ENCODE data around the gene GTPBP10. TPM values are rescaled to one million over a fixed set of nuclear protein-coding genes. Genes with fewer than 3 reads are reported as not detected.

The GTPBP10 gene
- total RNA-seq, 1 experiment from 2014 or later = 23.5 TPM

GRCh38 chr7:90413185-90413528 lies 66.6 kb downstream of the GTPBP10 start:
- peaks cover 21% of the 10 kb centered on the region for H3K36me3 ChIP-seq (ENCODE audit: low read depth, low read length)

GRCh38 chr7:90421651-90422050 lies 75.1 kb downstream of the GTPBP10 start:
- CTCF ChIA-PET = interaction anchor here (0.6 kb wide), 1 partner anchor 34 kb away, joined by 4 read pairs; no protein-coding TSS in a partner anchor
- intact Hi-C loops (cut with micrococcal nuclease) = no loop called here
- no peak for TF ChIP-seq CTCF (conservative IDR thresholded peaks at IDR 0.05; ENCODE audit: low read depth, low read length)
- no peak for TF ChIP-seq EZH2 (IDR thresholded peaks at IDR 0.05; ENCODE audit: low read length, unreplicated experiment)
- TF ChIP-seq EZH2phosphoT487 (IDR thresholded peaks at IDR 0.05; ENCODE audit: borderline replicate concordance, low read length) = no peak

More at GRCh38 chr7:90413185-90413528, 66.6 kb downstream of the GTPBP10 start:
- H3K79me2 ChIP-seq (ENCODE audit: low read length) = peaks cover 6% of the 10 kb centered on the region
- no peaks in the 10 kb centered on the region for H3K27me3 ChIP-seq (ENCODE audit: low read length)
- H3K9me3 ChIP-seq (ENCODE audit: low read length) = no peaks in the 10 kb centered on the region
- no peak overlapping the region for H3K9ac ChIP-seq (ENCODE audit: low read length)
- no peak overlapping the region for H3K4me2 ChIP-seq (ENCODE audit: low read length)
- no peaks in the 10 kb centered on the region for H3F3A ChIP-seq (ENCODE audit: low read length, unreplicated experiment)
- peaks cover 4% of the 10 kb centered on the region; the same call in 1 of the 2 replicates for H4K20me1 ChIP-seq (ENCODE audit: low read length)
- H2AFZ ChIP-seq (ENCODE audit: low read length) = no peak overlapping the region
- ChIA-PET CTCF (no interaction called here), POLR2A (ENCODE audit: unreplicated experiment) (no interaction called here)
- H3K9me2 ChIP-seq (replicated peaks; ENCODE audit: low read length) = no peaks in the 10 kb centered on the region
- DNase-seq (no peak), ATAC-seq (no peak)
- TF ChIP-seq EZH2 (IDR thresholded peaks at IDR 0.05; ENCODE audit: low read length, unreplicated experiment) (no peak), EZH2phosphoT487 (IDR thresholded peaks at IDR 0.05; ENCODE audit: borderline replicate concordance, low read length) (no peak), CTCF (conservative IDR thresholded peaks at IDR 0.05; ENCODE audit: low read depth, low read length) (no peak; the same call in 1 of the 2 replicates)
- intact Hi-C loops (cut with micrococcal nuclease) = loop anchor here (1.0 kb wide), 1 partner anchor 101 kb away; no protein-coding TSS in a partner anchor
- H3K4me1 ChIP-seq (ENCODE audit: insufficient read depth, low read length) = peaks cover 11% of the 10 kb centered on the region
- no peak overlapping the region for H3K4me3 ChIP-seq (ENCODE audit: low read length)
- H3K27ac ChIP-seq (ENCODE audit: low read length) = no peak overlapping the region
- BruUV-seq (replicated peaks) = no TSS peak

GRCh38 chr7:90424720-90425119 lies 78.2 kb downstream of the GTPBP10 start:
- no peaks in the 10 kb centered on the region for H3K9me2 ChIP-seq (replicated peaks; ENCODE audit: low read length)
- no peaks in the 10 kb centered on the region for H3F3A ChIP-seq (ENCODE audit: low read length, unreplicated experiment)
- H3K4me3 ChIP-seq (ENCODE audit: low read length) = no peak overlapping the region
- intact Hi-C loops (cut with micrococcal nuclease) = loop anchor here (1.0 to 5.0 kb wide), 2 partner anchors 40 to 1877 kb away; no protein-coding TSS in a partner anchor
- DNase-seq (no peak), ATAC-seq (no peak)
- no peaks in the 10 kb centered on the region for H3K9me3 ChIP-seq (ENCODE audit: low read length)
- H3K27me3 ChIP-seq (ENCODE audit: low read length) = no peaks in the 10 kb centered on the region
- peaks cover 14% of the 10 kb centered on the region for H3K4me1 ChIP-seq (ENCODE audit: insufficient read depth, low read length)
- no peak overlapping the region for H2AFZ ChIP-seq (ENCODE audit: low read length)
- no peaks in the 10 kb centered on the region for H3K79me2 ChIP-seq (ENCODE audit: low read length)
- peak overlapping the region; percentile 56 for H3K27ac ChIP-seq (ENCODE audit: low read length)
- no peak for TF ChIP-seq EZH2 (IDR thresholded peaks at IDR 0.05; ENCODE audit: low read length, unreplicated experiment)
- TF ChIP-seq CTCF (conservative IDR thresholded peaks at IDR 0.05; ENCODE audit: low read depth, low read length) = no peak
- TF ChIP-seq EZH2phosphoT487 (IDR thresholded peaks at IDR 0.05; ENCODE audit: borderline replicate concordance, low read length) = no peak
- H3K36me3 ChIP-seq (ENCODE audit: low read depth, low read length) = no peaks in the 10 kb centered on the region
- peak overlapping the region; percentile 55; the same call in 1 of the 2 replicates for H3K4me2 ChIP-seq (ENCODE audit: low read length)
- no peaks in the 10 kb centered on the region for H4K20me1 ChIP-seq (ENCODE audit: low read length)
- H3K9ac ChIP-seq (ENCODE audit: low read length) = no peak overlapping the region
- POLR2A ChIA-PET (ENCODE audit: unreplicated experiment) = no interaction called here
- CTCF ChIA-PET = no interaction called here
- BruUV-seq (replicated peaks) = no TSS peak

More at GRCh38 chr7:90421651-90422050, 75.1 kb downstream of the GTPBP10 start:
- no peak for DNase-seq
- Histone ChIP-seq H2AFZ (ENCODE audit: low read length) (no peak overlapping the region), H3F3A (ENCODE audit: low read length, unreplicated experiment) (no peaks in the 10 kb centered on the region), H3K4me2 (ENCODE audit: low read length) (no peak overlapping the region), H3K4me3 (ENCODE audit: low read length) (no peak overlapping the region), H3K36me3 (ENCODE audit: low read depth, low read length) (0 out of 2 replicates have a peak, but pooled peaks cover under 1% of the 10 kb centered on the region), H4K20me1 (ENCODE audit: low read length) (no peaks in the 10 kb centered on the region), H3K27ac (ENCODE audit: low read length) (no peak overlapping the region), H3K79me2 (ENCODE audit: low read length) (no peaks in the 10 kb centered on the region), H3K4me1 (ENCODE audit: insufficient read depth, low read length) (peaks cover 14% of the 10 kb centered on the region), H3K9me2 (replicated peaks; ENCODE audit: low read length) (no peaks in the 10 kb centered on the region), H3K9me3 (ENCODE audit: low read length) (no peaks in the 10 kb centered on the region), H3K27me3 (ENCODE audit: low read length) (no peaks in the 10 kb centered on the region), H3K9ac (ENCODE audit: low read length) (no peak overlapping the region)
- BruUV-seq (replicated peaks) = no TSS peak
- no peak for ATAC-seq
- POLR2A ChIA-PET (ENCODE audit: unreplicated experiment) = no interaction called here

Measured in PC-3 (cell line).